SJSA1 (cell line): ENCODE data around the gene SKI. TPM values are rescaled to one million over a fixed set of nuclear protein-coding genes. Genes with fewer than 3 reads are reported as not detected.

Experiments used
- DNase-seq, 2 experiments: peaks; one replicate each; pipeline ENCODE4 v3.0.0-alpha.2; 2015 to 2020; ENCODE audit warnings: low spot score in 2 of 2, low read depth in 1 of 2
- H3K27ac ChIP-seq: fragments of 250-450 bp; sonication (Bioruptor Pico); 2 replicates; pipeline ENCODE4 v1.5.1; 2020; ENCODE audit warnings: mild to moderate bottlenecking, moderate library complexity
- H3K27me3 ChIP-seq: fragments of 250-450 bp; sonication (Bioruptor Pico); replicated peaks from 2 replicates; pipeline ENCODE4 v1.5.1; 2020; ENCODE audit warnings: mild to moderate bottlenecking, moderate library complexity
- H3K36me3 ChIP-seq: fragments of 250-450 bp; sonication (Bioruptor Pico); 2 replicates; pipeline ENCODE4 v1.5.1; 2020; ENCODE audit warnings: mild to moderate bottlenecking
- H3K4me1 ChIP-seq: fragments of 250-450 bp; sonication (Bioruptor Pico); replicated peaks from 2 replicates; pipeline ENCODE4 v1.6.1; 2021; ENCODE audit warnings: mild to moderate bottlenecking
- H3K4me3 ChIP-seq: fragments of 250-450 bp; sonication (Bioruptor Pico); 2 replicates; pipeline ENCODE4 v1.5.1; 2020; ENCODE audit warnings: mild to moderate bottlenecking
- H3K9me3 ChIP-seq: fragments of 250-450 bp; sonication (Bioruptor Pico); replicated peaks from 2 replicates; pipeline ENCODE4 v1.5.1; 2020; ENCODE audit warnings: mild to moderate bottlenecking
- total RNA-seq: library from RNA; depleted of rRNA; stranded (reverse); fragments of >200 nt; shearing (Covaris generic); gene quantifications from 2 replicates; pipeline ENCODE4 v1.2.3, GENCODE V29; 2014; rRNA removed

SKI gene
- total RNA-seq: 9.6 and 24.3 TPM in 2 replicates

DNA sequence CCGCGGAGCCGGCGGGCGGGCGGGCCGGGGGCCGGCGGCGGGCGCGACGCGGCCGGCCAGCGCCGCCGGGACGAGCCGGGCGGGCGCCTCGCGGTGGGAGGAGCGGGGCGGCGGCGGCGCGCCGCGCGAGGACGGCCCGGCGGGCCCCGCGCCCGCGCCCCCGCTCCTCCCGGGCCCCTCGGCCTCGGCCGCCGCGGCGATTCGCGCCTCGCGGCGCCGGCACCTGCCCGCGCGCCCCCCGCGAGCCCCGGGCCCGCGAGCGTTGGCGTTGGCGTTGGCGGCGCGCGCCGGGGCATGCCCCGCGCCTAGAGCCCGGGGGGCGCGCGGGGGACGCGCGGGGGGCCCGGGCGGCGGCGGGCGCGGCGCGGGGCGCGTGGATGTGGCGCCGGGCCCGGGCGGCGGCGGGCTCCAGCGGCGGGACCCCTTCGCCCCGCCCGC is at the start of gene SKI:
SKI (plus strand) TSS at position 163 of the 438 bp plus-strand sequence. CDS start 448 bp downstream, outside the sequence.
- no peak for DNase-seq
- peaks cover 3% of the 10 kb centered on the region; the same call in 1 of the 2 replicates for H3K9me3 ChIP-seq
- H3K27me3 ChIP-seq: no peaks in the 10 kb centered on the region

DNA sequence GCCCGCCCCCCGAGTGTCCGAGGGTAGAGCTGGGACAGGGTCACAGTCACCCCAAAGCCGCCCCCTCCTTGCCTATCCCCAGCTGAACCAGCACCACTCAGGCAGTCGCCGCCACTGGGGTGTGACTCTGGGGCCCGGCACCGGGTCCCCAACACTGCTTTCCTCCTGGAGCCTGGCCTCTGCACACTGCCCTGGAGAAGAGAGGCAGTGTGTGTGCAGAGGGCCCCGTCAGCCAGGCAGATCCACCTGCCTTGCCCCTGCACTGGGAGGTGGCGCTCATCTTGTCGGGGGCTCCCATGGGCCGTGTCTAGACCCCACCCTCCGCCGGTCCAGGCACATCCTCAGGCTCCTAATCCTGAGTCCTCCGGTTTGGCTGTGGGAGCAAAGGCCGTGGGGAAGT is 49.2 kb upstream of the SKI start:
- H3K9me3 ChIP-seq: 0 out of 2 replicates have a peak, but pooled peaks cover 3% of the 10 kb centered on the region
- no peak for DNase-seq
- no peaks in the 10 kb centered on the region for H3K27me3 ChIP-seq
- no peaks in the 10 kb centered on the region for H3K36me3 ChIP-seq
- no peak overlapping the region for H3K27ac ChIP-seq
- peaks cover 7% of the 10 kb centered on the region for H3K4me1 ChIP-seq
- no peak overlapping the region for H3K4me3 ChIP-seq

More for the DNA sequence above, at the start of gene SKI:
- Histone ChIP-seq H3K4me3 (peak within 1 kb of the TSS; percentile 100), H3K27ac (peak within 1 kb of the TSS; percentile 100), H3K4me1 (peaks cover 52% of the 10 kb centered on the region), H3K36me3 (peaks cover 50% of the 10 kb centered on the region)

DNA sequence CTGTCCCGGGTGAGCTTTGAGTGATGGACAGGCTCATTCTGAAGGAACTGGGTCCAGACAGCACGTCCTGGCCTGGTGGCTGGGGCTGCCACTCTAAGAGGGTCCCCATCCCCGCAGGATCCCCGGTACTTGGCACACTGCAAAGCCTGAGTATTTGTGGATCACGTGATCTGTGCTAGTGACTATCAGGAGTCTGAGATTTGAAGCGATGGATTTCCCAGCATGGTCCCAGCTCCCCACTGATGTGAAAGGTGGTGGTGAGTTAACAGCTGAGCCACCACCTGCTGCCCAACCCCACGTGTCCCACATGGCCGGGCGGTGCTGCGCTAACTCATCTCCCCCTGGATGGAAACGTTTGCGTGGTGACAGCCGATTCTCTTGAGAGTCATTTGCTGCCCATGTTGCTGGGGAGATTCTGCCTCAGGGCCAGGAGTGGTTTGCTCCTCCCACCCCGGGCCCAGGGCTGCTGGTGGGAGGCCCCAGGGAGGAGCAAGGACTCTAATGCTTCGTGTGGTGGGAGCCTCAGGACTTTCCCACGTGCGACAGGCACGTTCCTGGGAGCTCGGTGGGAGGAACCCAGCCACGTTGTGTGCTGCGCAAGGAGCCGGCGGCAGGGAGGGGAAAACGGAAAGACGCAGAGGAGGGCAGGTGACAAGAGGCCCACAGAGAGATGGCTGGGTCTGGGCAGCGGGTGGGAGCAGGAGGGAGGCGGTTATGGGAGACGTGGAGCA is 48.7 kb upstream of the SKI start:
- no peak overlapping the region for H3K4me3 ChIP-seq
- H3K4me1 ChIP-seq: peaks cover 7% of the 10 kb centered on the region

DNA sequence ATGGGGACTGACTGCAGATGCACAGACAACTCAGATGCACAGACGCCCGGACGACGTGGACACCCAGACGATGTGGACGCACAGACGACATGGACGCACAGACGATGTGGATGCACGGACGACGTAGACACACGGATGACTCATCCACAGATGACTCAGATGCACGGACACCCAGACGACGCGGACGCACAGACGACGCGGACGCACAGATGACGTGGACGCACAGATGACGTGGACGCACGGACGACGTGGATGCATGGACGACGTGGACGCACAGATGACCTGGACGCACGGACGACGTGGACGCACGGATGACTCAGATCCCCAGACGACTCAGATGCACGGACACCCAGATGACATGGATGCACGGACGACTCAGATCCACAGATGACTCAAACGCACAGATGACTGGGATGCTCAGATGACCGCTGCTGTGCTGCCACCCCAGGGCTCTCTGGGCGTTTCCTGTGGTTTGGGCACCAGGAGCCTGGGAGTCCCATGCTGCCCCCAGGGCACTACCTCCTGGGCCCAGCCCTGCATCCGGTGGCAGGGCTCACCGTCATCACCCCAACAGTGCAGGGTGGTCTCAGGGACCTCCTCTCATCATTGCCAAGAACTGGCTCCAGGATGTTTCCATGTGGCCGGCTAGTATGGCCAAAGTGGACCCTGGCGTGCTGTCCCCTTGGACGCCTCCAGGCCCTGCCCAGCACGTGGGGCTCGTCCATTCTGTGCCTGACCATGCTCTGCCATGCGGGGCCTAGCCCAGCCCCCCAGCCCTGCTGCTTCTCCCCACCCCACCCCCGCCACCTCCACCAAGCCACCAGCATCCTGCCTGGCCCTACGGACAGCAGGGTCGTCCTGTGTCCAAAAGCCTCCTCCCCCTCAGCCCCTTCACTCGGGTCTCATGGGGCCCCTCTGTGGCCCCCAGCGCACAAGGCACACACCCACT is 47.5 kb upstream of the SKI start:
- Histone ChIP-seq H3K36me3 (0 out of 2 replicates have a peak, but pooled peaks cover 3% of the 10 kb centered on the region), H3K27ac (no peak overlapping the region), H3K4me3 (no peak overlapping the region), H3K27me3 (no peaks in the 10 kb centered on the region), H3K4me1 (peaks cover 7% of the 10 kb centered on the region), H3K9me3 (0 out of 2 replicates have a peak, but pooled peaks cover 3% of the 10 kb centered on the region)
- no peak for DNase-seq

More for the DNA sequence above, 48.7 kb upstream of the SKI start:
- Histone ChIP-seq H3K27ac (no peak overlapping the region), H3K9me3 (0 out of 2 replicates have a peak, but pooled peaks cover 3% of the 10 kb centered on the region), H3K36me3 (no peaks in the 10 kb centered on the region), H3K27me3 (no peaks in the 10 kb centered on the region)
- DNase-seq: no peak

DNA sequence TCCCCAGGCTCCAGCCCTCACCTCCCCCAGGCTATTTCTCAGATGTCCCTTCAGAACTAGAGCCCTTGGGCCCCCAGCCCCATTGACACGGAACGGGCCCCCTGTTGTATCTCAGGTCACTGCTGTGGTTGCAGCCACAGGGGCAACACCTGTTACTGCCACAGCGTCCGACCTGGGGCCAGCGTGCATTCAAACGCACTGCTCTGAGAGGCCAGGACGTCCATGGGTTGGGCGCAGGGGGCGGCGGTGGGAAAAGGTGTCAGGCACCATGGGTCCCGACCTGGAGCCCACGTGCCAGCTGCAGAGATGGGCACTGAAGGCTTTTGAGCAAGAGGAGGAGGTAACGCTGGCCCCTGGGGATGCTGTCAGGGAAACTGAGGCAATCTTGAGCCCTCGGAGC is 46.8 kb upstream of the SKI start:
- H3K36me3 ChIP-seq: 0 out of 2 replicates have a peak, but pooled peaks cover 3% of the 10 kb centered on the region
- no peak overlapping the region for H3K27ac ChIP-seq
- H3K4me1 ChIP-seq: peaks cover 7% of the 10 kb centered on the region
- H3K4me3 ChIP-seq: no peak overlapping the region
- no peak for DNase-seq
- H3K9me3 ChIP-seq: 0 out of 2 replicates have a peak, but pooled peaks cover 3% of the 10 kb centered on the region
- no peaks in the 10 kb centered on the region for H3K27me3 ChIP-seq

DNA sequence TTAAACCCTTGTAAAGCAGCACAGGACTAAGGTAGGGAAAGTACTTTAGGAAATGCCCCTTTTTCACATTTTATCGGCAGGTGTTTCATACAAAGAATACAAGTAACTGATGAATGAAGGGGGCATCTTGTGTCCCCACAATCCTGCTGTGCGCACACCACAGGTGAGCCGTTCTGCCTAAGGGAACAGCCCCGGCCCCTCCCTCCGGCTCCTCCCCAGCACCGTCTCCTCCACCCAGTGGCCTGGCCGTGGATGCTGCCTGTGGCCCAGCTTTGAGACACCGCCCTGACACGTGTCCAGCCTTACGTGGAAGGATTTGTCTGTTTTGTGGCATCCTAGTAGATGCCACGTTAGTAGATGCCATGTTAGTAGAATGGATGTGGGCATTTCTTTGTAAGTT is 46.4 kb upstream of the SKI start:
- DNase-seq: no peak
- H3K4me3 ChIP-seq: no peak overlapping the region
- 0 out of 2 replicates have a peak, but pooled peaks cover 3% of the 10 kb centered on the region for H3K36me3 ChIP-seq
- no peaks in the 10 kb centered on the region for H3K27me3 ChIP-seq
- H3K4me1 ChIP-seq: peaks cover 7% of the 10 kb centered on the region
- H3K9me3 ChIP-seq: 0 out of 2 replicates have a peak, but pooled peaks cover 3% of the 10 kb centered on the region
- no peak overlapping the region for H3K27ac ChIP-seq

DNA sequence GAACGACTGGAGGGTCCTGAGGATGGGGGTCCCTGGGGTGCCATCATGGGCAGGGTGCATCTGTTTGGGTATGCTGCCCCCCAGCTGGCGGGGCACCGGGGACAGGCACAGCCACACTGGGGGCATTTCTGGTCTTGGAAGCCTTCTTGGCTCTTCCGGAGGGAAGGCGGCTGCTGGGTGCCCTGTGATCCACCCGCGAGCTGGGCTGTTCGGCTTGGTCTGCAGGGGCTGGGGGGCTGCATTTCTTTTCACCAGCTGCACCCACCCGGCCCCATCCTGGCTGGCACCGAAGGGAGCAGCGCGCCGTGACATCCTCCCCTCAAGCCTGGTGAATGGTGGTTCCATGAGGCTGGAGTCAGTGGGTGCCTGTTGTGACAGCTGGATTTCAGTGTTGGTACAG is 45.7 kb upstream of the SKI start:
- no peaks in the 10 kb centered on the region for H3K27me3 ChIP-seq

DNA sequence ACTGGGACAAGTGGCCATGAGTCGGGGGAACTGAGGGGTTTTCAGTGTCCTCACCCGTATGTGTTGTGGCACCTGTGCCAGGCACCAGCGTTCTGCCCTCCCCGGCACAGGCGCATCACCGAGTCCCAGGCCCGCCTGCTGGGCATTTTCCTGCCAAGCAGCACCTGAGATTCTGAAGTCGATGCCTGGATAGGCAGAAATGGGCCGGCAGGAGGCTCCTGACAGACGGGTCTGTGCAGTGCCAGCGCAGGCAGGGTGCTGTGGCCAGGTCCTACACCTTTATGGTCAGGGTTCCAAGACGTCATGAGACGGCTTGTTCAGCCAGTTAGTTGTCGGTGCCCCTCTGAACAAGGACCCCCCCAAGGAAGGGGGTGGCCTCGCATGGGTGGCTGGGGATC is 44.2 kb upstream of the SKI start:
- H3K27ac ChIP-seq: no peak overlapping the region
- 0 out of 2 replicates have a peak, but pooled peaks cover 3% of the 10 kb centered on the region for H3K36me3 ChIP-seq
- peaks cover 7% of the 10 kb centered on the region for H3K4me1 ChIP-seq
- H3K4me3 ChIP-seq: no peak overlapping the region
- DNase-seq: no peak
- 0 out of 2 replicates have a peak, but pooled peaks cover 3% of the 10 kb centered on the region for H3K9me3 ChIP-seq
- no peaks in the 10 kb centered on the region for H3K27me3 ChIP-seq

More for the DNA sequence above, 45.7 kb upstream of the SKI start:
- 0 out of 2 replicates have a peak, but pooled peaks cover 3% of the 10 kb centered on the region for H3K9me3 ChIP-seq
- H3K27ac ChIP-seq: no peak overlapping the region
- H3K4me1 ChIP-seq: peaks cover 7% of the 10 kb centered on the region
- DNase-seq: no peak
- no peak overlapping the region for H3K4me3 ChIP-seq
- 0 out of 2 replicates have a peak, but pooled peaks cover 3% of the 10 kb centered on the region for H3K36me3 ChIP-seq

DNA sequence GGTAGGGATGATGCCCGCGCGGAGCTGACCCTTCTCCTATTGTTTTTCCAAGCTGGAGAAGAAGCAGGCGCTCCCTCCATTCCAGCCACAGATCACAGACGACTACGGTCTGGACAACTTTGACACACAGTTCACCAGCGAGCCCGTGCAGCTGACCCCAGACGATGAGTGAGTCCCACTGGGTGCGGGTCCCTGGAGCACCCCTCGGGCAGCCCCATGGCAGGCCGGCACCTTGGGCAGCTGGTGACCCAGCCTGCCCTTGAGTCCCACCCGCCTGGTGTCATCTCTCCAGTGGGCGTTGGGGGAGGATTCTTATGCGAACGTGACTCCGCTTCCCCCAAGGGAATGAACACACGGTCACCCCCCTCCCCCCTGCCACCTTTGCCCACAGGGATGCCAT is 43.6 kb upstream of the SKI start:
- DNase-seq: no peak
- Histone ChIP-seq H3K36me3 (0 out of 2 replicates have a peak, but pooled peaks cover 3% of the 10 kb centered on the region), H3K4me3 (no peak overlapping the region)

DNA sequence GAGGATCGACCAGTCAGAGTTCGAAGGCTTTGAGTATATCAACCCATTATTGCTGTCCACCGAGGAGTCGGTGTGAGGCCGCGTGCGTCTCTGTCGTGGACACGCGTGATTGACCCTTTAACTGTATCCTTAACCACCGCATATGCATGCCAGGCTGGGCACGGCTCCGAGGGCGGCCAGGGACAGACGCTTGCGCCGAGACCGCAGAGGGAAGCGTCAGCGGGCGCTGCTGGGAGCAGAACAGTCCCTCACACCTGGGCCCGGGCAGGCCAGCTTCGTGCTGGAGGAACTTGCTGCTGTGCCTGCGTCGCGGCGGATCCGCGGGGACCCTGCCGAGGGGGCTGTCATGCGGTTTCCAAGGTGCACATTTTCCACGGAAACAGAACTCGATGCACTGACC is 43.2 kb upstream of the SKI start:
- DNase-seq: no peak
- peaks cover 14% of the 10 kb centered on the region for H3K4me1 ChIP-seq
- H3K4me3 ChIP-seq: no peak overlapping the region
- no peaks in the 10 kb centered on the region for H3K27me3 ChIP-seq
- H3K27ac ChIP-seq: no peak overlapping the region
- H3K9me3 ChIP-seq: 0 out of 2 replicates have a peak, but pooled peaks cover 3% of the 10 kb centered on the region
- peaks cover 6% of the 10 kb centered on the region; the same call in 1 of the 2 replicates for H3K36me3 ChIP-seq

More for the DNA sequence above, 43.6 kb upstream of the SKI start:
- Histone ChIP-seq H3K27ac (no peak overlapping the region), H3K9me3 (0 out of 2 replicates have a peak, but pooled peaks cover 3% of the 10 kb centered on the region), H3K4me1 (peaks cover 10% of the 10 kb centered on the region), H3K27me3 (no peaks in the 10 kb centered on the region)

DNA sequence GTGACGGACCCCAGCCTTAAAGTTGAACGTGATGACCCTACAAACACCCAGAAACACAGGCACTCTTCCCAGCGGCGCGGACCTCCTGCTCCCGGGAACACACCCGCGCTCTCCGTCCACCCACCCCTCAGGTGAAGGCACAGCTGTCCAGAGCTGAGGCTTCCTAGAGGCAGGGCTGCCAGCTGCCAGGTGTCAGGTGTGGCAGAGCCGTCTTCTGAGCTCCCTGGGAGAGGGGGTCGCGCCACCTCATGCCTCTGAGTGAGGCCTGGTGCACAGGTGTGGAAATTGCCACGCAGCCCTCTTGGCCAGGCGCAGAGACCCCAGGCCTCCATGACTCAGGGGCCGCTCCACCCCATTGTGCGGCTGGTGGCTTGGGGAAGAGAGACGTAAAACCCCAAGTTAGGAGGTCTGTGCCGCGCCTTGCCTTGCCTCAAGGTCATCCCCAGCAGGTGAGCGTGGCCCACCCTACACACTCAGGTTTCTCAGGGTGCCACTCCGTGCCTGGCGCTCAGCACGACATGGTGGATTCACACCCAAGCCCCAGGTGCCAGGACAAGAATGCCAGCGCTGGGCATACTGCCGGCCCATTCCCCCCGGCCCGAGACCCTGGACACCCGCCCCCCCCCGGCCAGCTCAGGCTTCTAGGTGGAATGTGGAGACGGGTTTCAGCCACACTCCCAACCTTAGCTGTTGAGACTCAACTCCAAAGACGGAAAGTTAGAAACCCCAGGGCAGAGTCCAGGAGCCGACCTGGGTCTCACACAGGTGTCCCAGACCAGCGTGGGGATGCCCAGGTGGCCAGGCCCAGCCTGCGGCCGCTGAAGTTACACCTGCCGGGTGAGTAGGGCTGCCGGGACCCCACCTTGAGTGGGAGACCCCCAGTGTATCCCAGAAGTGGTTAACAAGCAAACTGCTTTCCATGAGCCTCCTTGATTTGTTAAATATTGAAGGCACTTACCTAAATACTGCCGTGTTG is 42.0 kb upstream of the SKI start:
- no peaks in the 10 kb centered on the region for H3K27me3 ChIP-seq
- no peaks in the 10 kb centered on the region for H3K9me3 ChIP-seq
- no peak for DNase-seq
- peaks cover 14% of the 10 kb centered on the region for H3K4me1 ChIP-seq
- no peak overlapping the region for H3K27ac ChIP-seq
- H3K4me3 ChIP-seq: no peak overlapping the region
- peaks cover 18% of the 10 kb centered on the region; the same call in 1 of the 2 replicates for H3K36me3 ChIP-seq

DNA sequence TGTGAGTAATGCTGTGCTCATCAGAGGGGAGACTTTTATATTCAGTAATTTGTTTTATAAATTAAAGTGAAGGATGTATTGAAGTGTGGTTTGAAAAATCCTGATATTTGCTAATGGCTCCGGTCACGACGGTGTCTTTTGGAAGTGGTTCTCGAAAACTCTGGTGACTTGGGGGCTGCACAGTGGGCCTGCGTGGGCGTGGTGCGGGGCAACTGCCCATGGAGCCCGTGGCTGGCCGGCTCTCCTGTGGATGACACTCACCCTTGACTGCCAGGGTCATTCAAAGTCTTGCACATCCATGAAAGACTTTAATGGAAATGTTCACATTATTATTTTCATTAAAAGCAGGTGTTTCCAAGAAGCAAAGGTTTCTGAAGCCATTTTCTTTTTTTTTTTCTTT is 41.2 kb upstream of the SKI start:
- peaks cover 18% of the 10 kb centered on the region; the same call in 1 of the 2 replicates for H3K36me3 ChIP-seq
- peaks cover 14% of the 10 kb centered on the region for H3K4me1 ChIP-seq
- H3K4me3 ChIP-seq: no peak overlapping the region
- no peak overlapping the region for H3K27ac ChIP-seq
- no peaks in the 10 kb centered on the region for H3K9me3 ChIP-seq
- H3K27me3 ChIP-seq: no peaks in the 10 kb centered on the region
- DNase-seq: no peak
